ENCODE results near the gene PLPP4. TPM values are rescaled to one million over a fixed set of nuclear protein-coding genes. Genes with fewer than 3 reads are reported as not detected.
"Not testable (repeated sequence)": the region's sequence is repeated elsewhere in the genome, so short reads cannot be mapped to it uniquely, and the experiment has no call there.

The PLPP4 gene
- total and polyA plus RNA-seq, 2 donors = 0.52 to 3.6 TPM

GRCh38 chr10:120483651-120484301 is 26.7 kb downstream of the PLPP4 start:
- no peak for DNase-seq (ENCODE audit: extremely low spot score)
- Histone ChIP-seq H3K36me3 (ENCODE audit: insufficient read depth) (no peaks in the 10 kb centered on the region), H3K4me3 (ENCODE audit: low read depth, low read length) (no peak overlapping the region), H3K27ac (ENCODE audit: low read depth) (no peak overlapping the region), H3K4me1 (ENCODE audit: insufficient read depth) (no peaks in the 10 kb centered on the region)
- 46% methylated on average over 2 of the region's 2 CpGs for WGBS

GRCh38 chr10:120485946-120486345 is 28.9 kb downstream of the PLPP4 start:
- Histone ChIP-seq H3K4me3 (ENCODE audit: low read depth, low read length) (no peak overlapping the region), H3K4me1 (ENCODE audit: insufficient read depth) (no peaks in the 10 kb centered on the region), H3K27ac (ENCODE audit: low read depth) (no peak overlapping the region), H3K36me3 (ENCODE audit: insufficient read depth) (no peaks in the 10 kb centered on the region)
- no peak for DNase-seq (ENCODE audit: extremely low spot score)
- 86% methylated on average over 8 of the region's 8 CpGs for WGBS

GRCh38 chr10:120486671-120487205 is 29.7 kb downstream of the PLPP4 start:
- H3K36me3 ChIP-seq (ENCODE audit: insufficient read depth) = no peaks in the 10 kb centered on the region
- DNase-seq (ENCODE audit: extremely low spot score) = no peak
- WGBS = 58% methylated on average over 6 of the region's 6 CpGs
- H3K4me1 ChIP-seq (ENCODE audit: insufficient read depth) = no peaks in the 10 kb centered on the region
- H3K4me3 ChIP-seq (ENCODE audit: low read depth, low read length) = no peak overlapping the region
- no peak overlapping the region for H3K27ac ChIP-seq (ENCODE audit: low read depth)

- H3K36me3 ChIP-seq (ENCODE audit: insufficient read depth) = no peaks in the 10 kb centered on the region
- H3K4me1 ChIP-seq (ENCODE audit: insufficient read depth) = no peaks in the 10 kb centered on the region
- no peak overlapping the region for H3K27ac ChIP-seq (ENCODE audit: low read depth)
- 32% methylated on average over 1 of the region's 1 CpG for WGBS
- H3K4me3 ChIP-seq (ENCODE audit: low read depth, low read length) = no peak overlapping the region
- DNase-seq (ENCODE audit: extremely low spot score) = no peak
These were observed 33.3 kb downstream of the PLPP4 start for GRCh38 chr10:120490288-120490687.

- WGBS = 12% methylated on average over 3 of the region's 3 CpGs
- DNase-seq (ENCODE audit: extremely low spot score) = no peak
These were observed 35.3 kb downstream of the PLPP4 start for GRCh38 chr10:120492346-120492745.

DNA sequence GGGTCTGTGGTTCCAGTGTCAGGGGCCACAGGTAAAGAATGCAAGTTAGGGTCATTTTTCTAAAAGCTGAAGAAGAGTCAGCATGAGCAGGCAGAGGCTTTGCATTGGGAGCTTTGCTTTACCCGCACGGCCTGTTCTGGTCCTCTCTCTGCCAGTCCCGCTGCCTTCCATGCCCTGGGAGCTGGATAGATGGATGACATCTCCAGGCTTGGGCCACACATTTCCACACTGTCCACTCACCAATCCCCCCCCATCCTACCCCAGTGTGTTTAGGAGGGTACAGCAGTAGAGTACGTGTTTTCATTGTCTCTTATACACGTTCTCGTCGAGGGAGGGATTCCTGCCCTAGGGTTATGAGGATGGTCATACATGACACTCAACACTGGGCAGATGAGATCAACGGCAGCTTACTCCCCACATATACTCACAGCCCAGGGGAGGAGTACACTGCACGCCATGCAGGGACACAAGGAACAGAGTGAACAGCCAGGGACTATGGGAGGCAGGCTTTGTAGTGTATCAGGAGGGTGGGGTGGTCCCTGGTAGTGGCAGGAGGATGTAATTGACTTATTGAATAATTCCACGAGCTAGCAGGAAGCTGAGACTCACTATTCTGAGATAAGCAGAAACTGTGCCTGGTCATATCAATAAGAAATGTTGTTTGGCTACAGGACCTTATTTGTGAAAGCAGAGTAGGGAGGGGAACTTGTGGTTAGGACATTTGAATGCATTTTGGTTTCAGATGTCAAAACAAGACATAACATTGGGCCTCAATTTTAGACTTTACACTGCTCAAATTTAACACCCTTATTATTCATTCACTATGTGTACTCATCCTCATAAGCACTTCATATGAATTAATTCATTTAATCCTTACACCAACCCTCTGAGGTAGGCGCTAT is 36.6 kb downstream of the PLPP4 start:
- DNase-seq (ENCODE audit: extremely low spot score) = no peak
- 84% methylated on average over 11 of the region's 11 CpGs for WGBS
- no peaks in the 10 kb centered on the region for H3K36me3 ChIP-seq (ENCODE audit: insufficient read depth)
- H3K27ac ChIP-seq (ENCODE audit: low read depth) = no peak overlapping the region
- no peak overlapping the region for H3K4me3 ChIP-seq (ENCODE audit: low read depth, low read length)
- no peaks in the 10 kb centered on the region for H3K4me1 ChIP-seq (ENCODE audit: insufficient read depth)

More at GRCh38 chr10:120492346-120492745, 35.3 kb downstream of the PLPP4 start:
- Histone ChIP-seq H3K4me3 (ENCODE audit: low read depth, low read length) (no peak overlapping the region), H3K4me1 (ENCODE audit: insufficient read depth) (no peaks in the 10 kb centered on the region), H3K36me3 (ENCODE audit: insufficient read depth) (no peaks in the 10 kb centered on the region), H3K27ac (ENCODE audit: low read depth) (no peak overlapping the region)

DNA sequence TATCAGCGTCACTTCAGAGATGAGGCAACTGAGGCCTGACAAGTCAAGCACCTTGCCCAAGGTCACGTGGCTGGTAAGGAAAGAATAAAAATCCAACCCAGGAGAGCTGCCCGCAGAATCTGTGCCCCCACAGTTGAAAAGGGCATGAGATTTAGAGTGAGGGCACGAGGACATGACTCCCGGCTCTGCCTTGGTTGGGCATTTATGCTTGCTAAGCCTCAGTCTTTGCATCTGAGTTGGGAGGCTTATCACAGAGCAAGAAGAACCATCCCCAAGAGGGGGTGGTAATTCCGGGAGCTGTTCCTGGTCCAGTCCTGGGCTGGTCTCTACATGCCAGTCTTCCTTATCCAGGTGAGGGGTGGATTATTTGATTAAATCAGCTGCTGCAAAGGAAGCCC is 37.3 kb downstream of the PLPP4 start:
- 83% methylated on average over 6 of the region's 6 CpGs for WGBS
- no peaks in the 10 kb centered on the region for H3K36me3 ChIP-seq (ENCODE audit: insufficient read depth)
- H3K4me1 ChIP-seq (ENCODE audit: insufficient read depth) = no peaks in the 10 kb centered on the region

GRCh38 chr10:120495226-120496009 is 38.4 kb downstream of the PLPP4 start:
- no peak for DNase-seq (ENCODE audit: extremely low spot score)
- WGBS = 52% methylated on average over 5 of the region's 5 CpGs
- no peaks in the 10 kb centered on the region for H3K4me1 ChIP-seq (ENCODE audit: insufficient read depth)
- H3K4me3 ChIP-seq (ENCODE audit: low read depth, low read length) = no peak overlapping the region
- H3K36me3 ChIP-seq (ENCODE audit: insufficient read depth) = no peaks in the 10 kb centered on the region
- H3K27ac ChIP-seq (ENCODE audit: low read depth) = no peak overlapping the region

More for the DNA sequence above, 37.3 kb downstream of the PLPP4 start:
- H3K27ac ChIP-seq (ENCODE audit: low read depth) = no peak overlapping the region
- no peak overlapping the region for H3K4me3 ChIP-seq (ENCODE audit: low read depth, low read length)
- no peak for DNase-seq (ENCODE audit: extremely low spot score)

DNA sequence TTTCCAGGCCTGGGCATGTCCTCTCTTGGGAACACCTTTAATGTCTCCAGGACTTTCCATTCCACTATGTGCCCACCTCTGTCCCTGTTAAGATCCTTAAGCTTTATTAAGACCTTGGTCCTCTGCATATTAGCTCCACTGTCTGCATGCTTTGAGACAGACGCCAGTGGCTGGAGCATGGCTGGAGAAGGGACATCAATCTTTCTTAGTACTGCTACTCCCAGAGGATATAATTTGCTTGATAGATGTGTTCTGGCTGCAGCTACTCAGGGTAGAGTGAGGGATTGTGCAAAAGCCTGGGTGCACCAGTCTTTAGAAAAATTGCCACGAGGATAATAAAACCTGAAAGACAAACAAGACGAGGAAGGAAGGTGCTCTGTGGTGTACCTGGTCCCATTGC is 42.9 kb downstream of the PLPP4 start:
- Histone ChIP-seq H3K36me3 (ENCODE audit: insufficient read depth) (no peaks in the 10 kb centered on the region), H3K4me1 (ENCODE audit: insufficient read depth) (no peaks in the 10 kb centered on the region), H3K4me3 (ENCODE audit: low read depth, low read length) (no peak overlapping the region), H3K27ac (ENCODE audit: low read depth) (no peak overlapping the region)
- 77% methylated on average over 3 of the region's 3 CpGs for WGBS
- DNase-seq (ENCODE audit: extremely low spot score) = no peak

DNA sequence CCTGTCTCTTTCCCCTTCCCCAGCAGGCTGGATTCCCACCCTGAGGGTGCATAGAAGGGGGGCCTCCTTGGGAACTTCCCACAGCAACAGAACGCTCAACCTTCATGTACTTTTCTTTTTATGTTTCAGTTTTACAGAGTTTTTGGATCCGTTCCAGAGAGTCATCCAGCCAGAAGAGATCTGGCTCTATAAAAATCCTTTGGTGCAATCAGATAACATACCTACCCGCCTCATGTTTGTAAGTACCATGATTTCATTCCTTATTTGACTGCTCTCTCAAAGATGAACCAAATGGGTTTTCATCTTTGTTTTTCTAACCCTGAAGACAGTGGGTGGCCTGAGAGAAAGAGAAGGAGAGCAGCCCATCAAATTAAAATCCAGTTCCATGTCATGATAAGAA is 46.7 kb downstream of the PLPP4 start:
- no peak for DNase-seq (ENCODE audit: extremely low spot score)
- 23% methylated on average over 3 of the region's 3 CpGs for WGBS
- Histone ChIP-seq H3K27ac (ENCODE audit: low read depth) (no peak overlapping the region), H3K36me3 (ENCODE audit: insufficient read depth) (no peaks in the 10 kb centered on the region), H3K4me3 (ENCODE audit: low read depth, low read length) (no peak overlapping the region), H3K4me1 (ENCODE audit: insufficient read depth) (no peaks in the 10 kb centered on the region)

DNA sequence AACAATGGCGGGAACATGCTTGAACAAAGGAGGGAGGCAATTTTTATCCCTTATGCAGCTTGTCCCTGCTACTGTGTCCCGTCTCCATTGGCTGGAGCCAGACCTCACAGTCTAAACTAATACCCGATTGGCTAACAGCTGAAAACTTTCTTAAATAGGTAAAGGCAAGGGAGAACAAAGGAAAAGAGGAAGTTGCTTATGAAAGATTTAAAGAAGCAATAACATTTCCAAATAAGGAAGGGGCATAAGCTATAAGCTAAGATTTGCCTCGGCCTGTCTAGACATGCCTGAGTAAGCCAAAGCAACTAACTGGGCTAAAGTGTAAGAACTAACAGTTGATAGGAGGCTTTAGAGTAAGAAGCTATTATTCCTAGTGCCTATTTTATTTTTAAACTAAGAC is 47.2 kb downstream of the PLPP4 start:
- H3K27ac ChIP-seq (ENCODE audit: low read depth); H3K4me3 ChIP-seq (ENCODE audit: low read depth, low read length); H3K36me3 ChIP-seq (ENCODE audit: insufficient read depth); H3K4me1 ChIP-seq (ENCODE audit: insufficient read depth); DNase-seq (ENCODE audit: extremely low spot score): not testable (repeated sequence)
- whole genome bisulfite sequencing = 60% methylated on average over 4 of the region's 4 CpGs

GRCh38 chr10:120505056-120505455 is 48.0 kb downstream of the PLPP4 start:
- 83% methylated on average over 3 of the region's 3 CpGs for WGBS
- no peaks in the 10 kb centered on the region for H3K4me1 ChIP-seq (ENCODE audit: insufficient read depth)
- no peaks in the 10 kb centered on the region for H3K36me3 ChIP-seq (ENCODE audit: insufficient read depth)
- no peak for DNase-seq (ENCODE audit: extremely low spot score)
- no peak overlapping the region for H3K27ac ChIP-seq (ENCODE audit: low read depth)
- no peak overlapping the region for H3K4me3 ChIP-seq (ENCODE audit: low read depth, low read length)

DNA sequence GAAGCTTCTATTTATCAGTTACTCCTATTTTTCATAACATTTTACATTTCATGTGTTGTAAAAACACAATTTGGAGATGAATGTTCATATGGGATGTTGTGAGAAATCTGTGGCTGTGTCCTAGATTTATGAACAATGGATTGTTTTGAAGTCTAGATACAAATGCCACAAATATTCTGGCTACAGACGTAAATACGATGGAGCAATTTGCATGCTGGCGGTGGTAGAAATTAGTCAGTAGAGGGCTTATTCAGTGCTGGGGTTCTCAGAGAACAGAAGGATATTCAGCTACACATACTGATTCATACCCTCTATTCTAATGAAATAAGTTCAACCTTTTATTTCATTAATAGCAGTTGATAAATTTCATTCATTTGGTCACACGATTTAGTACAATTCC is 48.8 kb downstream of the PLPP4 start:
- Histone ChIP-seq H3K4me3 (ENCODE audit: low read depth, low read length) (no peak overlapping the region), H3K27ac (ENCODE audit: low read depth) (no peak overlapping the region), H3K4me1 (ENCODE audit: insufficient read depth) (no peaks in the 10 kb centered on the region), H3K36me3 (ENCODE audit: insufficient read depth) (no peaks in the 10 kb centered on the region)
- no peak for DNase-seq (ENCODE audit: extremely low spot score)
- 80% methylated on average over 4 of the region's 4 CpGs for WGBS
